Lung microvascular endothelial cell (primary cell): ENCODE measurements around the gene DENND2A. TPM values are rescaled to one million over a fixed set of nuclear protein-coding genes. Genes with fewer than 3 reads are reported as not detected.
"Not testable (repeated sequence)": the region's sequence is repeated elsewhere in the genome, so short reads cannot be mapped to it uniquely, and the experiment has no call there.

ENCODE experiments used
- DNase-seq, 2 donors: peaks; one replicate each; pipeline versions ENCODE4 v3.0.0 to v3.0.0-alpha.2; 2010; ENCODE audit warnings: low read depth in 2 of 2
- total RNA-seq: library from RNA; depleted of rRNA; stranded (reverse); fragments of >200 nt; gene quantifications from 2 replicates; pipeline ENCODE4 v1.2.1, GENCODE V29; 2014

The DENND2A gene
- total RNA-seq, 1 donor from 2014 or later = 1.6 TPM

- no peak for DNase-seq
Observed at GRCh38 chr7:140621401-140622021, 19.1 kb downstream of the DENND2A start.

DNA sequence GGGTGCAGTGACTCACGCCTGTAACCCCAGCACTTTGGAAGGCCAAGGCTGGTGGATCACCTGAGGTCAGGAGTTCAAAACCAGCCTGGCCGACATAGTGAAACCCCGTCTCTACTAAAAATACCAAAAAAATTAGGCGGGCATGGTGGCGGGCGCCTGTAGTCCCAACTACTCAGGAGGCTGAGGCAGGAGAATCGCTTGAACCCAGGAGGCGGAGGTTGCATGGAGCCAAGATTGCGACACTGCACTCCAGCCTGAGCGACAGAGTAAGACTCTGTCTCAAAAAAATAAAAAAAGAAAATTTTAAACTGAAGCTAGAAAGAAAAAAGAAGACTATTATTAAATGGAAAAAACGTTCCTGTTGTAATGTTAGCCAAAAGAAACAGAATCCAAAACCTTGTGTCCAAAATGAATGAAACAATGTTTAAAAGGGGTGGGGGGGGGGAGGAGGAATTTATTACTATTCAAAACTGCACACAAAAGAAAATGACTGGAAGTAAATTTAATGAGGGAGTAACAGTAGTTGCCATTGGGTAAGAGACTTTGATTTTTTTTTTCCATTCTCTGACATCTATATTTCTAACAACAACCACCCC is 20.6 kb downstream of the DENND2A start:
- not testable (repeated sequence) for DNase-seq

DNA sequence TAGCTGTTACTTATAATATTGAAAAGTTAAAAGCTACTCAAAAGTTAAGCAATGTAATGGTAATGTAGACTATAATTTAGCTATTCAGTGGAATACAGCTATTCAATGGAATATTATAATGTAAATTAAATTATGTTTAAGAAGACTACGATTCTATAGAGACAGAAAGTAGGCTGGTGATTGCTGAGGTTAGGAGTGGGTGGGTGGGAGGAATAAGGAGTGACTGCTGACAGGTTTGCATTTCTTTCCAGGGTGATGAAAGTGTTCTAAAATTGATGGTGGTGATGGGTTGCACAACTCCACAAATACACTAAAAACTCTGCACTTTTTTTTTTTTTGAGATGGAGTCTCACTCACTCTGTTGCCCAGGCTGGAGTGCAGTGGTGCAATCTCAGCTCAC is 21.4 kb downstream of the DENND2A start:
- no peak for DNase-seq

GRCh38 chr7:140618306-140618705 is 22.3 kb downstream of the DENND2A start:
- no peak for DNase-seq

GRCh38 chr7:140617081-140617480 is 23.5 kb downstream of the DENND2A start:
- DNase-seq = no peak

DNA sequence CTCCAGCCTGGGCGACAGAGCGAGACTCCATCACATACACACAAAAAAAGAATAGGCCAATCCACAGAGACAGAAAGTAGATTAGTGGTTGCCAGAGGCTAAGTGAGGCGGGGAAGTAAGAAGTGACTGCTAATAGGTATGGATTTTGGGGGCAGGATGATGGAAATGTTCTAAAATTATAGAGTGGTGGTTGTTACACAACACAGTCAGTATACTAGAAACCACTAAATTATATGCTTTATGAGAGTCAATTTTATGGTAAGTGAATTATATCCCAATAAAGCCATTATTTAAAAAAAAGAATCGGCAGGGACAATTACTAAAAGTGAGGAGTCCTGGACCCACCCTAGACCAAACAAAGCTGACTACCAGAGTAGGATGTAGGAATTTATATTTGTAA is 24.3 kb downstream of the DENND2A start:
- DNase-seq = no peak

- DNase-seq = no peak
Observed at GRCh38 chr7:140611641-140612040, 29.0 kb downstream of the DENND2A start.

GRCh38 chr7:140610204-140611165 is 30.1 kb downstream of the DENND2A start:
- no peak for DNase-seq

DNA sequence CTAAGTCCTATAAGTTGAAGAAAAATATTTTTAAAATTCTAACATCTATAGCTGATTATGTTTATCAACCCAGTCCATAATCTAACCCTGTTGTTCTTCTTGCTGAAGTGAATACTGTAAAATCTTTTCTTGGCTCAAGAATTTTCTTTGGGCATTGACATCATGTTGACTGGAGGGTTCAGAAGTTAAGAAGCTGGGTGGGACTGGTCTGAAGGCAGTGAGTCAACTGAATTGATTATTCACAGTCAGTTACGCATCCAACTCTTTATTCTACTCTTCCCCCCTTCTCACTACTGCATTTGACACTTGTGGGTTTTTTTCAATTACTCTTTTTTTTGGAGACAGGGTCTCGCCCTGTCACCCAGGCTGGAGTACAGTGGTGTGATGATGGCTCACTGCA is 31.0 kb downstream of the DENND2A start:
- no peak for DNase-seq

DNA sequence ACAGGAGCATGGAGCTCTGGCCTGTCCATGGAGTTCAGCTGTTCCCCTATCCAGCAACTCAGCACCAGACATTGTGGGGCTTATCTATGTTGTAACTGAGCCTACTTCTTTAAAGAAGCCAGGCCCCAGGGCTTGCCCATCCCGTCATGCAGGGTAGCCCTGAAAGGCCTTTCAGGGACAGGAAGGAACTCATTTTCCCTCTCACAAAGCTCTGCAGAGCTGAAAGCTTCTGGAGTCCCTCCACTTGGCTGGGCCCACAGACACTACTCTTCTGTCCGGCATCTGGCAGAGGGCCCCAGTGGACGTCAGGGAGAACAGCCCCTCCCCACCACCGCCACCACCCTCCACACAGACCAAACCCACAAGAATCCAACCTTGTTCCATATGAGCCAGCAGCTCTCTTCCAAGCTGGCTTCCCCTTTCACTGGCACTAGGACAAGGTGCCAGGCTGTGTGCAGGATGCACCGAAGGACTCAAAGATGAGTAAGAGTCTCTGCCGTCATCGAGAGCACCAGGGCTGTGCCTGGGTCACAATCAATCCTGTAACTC is 33.1 kb downstream of the DENND2A start:
- DNase-seq = no peak

DNA sequence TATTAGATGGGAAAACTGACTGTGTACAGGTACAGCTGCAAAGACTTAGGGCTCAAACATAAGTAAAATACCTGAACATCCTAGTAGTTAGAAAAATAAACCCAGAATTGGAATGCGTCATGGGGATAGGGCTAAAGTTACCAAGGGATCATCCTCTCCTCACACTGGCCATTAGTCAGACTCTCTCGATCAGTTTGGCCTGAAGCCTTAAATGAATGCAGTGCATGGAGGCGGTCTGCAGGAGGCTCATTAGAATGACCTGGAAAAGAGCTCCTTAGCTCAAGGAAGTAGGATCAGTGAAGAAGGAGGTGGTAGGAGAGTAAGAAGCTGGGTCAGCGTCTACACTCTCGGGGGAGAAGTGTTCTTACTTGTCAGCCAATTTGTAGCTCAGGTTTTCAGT is 35.3 kb downstream of the DENND2A start:
- no peak for DNase-seq

GRCh38 chr7:140604760-140605159 is 35.9 kb downstream of the DENND2A start:
- no peak for DNase-seq

GRCh38 chr7:140604076-140604475 is 36.5 kb downstream of the DENND2A start:
- no peak for DNase-seq

- DNase-seq = no peak
Observed at GRCh38 chr7:140601566-140602174, 38.9 kb downstream of the DENND2A start.

DNA sequence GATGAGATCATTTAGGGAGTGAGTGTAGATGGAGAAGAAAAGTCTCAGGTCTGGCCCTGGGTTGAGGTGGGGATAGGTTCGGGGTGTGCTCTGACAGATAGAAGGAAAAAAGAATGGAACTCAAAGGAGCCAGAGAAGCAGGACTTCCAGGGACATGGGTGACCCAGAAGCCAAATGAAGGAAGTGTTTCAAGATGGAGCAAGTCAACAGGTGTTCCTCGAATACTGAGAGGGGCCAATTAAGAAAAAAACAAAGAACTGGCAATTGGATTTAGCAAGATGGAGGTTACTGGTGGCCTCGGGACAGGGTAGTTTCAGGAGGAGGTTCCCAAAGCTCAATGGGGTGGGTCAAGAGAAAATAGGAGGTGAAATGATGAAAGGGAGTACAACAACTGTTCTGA is 40.3 kb downstream of the DENND2A start:
- DNase-seq = no peak

DNA sequence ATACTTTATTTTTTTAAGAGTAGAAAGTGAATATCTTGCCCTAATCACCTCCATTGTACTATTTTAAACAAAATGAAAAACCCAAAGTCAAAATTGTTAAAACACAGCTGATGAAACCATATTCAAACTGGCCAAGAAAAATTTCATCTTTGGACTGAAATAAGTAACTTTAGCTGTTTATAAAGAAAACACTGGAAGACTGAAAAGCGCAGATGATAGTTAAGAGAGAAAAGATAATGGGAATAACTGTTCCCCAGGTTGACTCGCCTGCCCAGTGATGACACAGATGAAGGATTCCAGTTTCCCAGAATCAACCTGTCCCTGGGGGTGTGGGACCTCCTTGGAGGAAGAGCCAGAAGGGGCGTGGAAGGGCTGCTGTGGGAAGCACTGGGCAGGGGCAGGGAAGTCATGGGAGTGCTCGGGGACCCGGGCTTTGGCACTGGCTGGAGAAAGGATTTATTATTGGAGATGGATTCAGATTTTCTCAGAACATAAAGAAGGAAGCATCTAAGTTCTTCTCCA is 43.1 kb downstream of the DENND2A start:
- DNase-seq = no peak

GRCh38 chr7:140596519-140597427 is 43.8 kb downstream of the DENND2A start:
- no peak for DNase-seq

DNA sequence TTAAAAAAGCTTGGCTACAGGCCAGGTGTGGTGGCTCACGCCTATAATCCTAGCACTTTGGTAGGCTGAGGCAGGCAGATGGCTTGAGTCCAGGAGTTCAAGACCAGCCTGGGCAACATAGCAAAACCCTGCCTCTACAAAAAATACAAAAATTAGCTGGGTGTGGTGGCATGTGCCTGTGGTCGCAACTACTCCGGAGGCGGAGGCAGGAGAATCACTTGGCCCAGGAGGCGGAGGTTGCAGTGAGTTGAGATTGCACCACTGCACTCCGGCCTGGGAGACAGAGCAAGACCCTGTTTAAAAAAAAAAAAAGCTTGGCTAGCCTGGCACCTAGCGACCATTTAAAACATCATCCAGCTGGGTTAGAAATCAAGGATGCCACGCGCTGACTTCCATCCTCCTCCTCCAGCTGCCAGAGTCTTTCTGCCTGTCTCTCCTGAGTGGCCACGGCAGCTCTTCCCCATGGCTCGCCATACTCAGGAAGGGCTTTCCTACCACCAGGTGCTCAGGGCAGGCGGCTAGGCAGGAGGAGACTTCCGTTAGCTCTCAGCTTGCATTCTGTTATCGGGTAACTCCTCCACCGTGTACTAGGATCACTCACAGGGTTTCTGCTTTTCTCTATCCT is 45.0 kb downstream of the DENND2A start:
- no peak for DNase-seq

GRCh38 chr7:140594131-140594691 is 46.4 kb downstream of the DENND2A start:
- peak in 1 of 2 donors; percentile 22 for DNase-seq

DNA sequence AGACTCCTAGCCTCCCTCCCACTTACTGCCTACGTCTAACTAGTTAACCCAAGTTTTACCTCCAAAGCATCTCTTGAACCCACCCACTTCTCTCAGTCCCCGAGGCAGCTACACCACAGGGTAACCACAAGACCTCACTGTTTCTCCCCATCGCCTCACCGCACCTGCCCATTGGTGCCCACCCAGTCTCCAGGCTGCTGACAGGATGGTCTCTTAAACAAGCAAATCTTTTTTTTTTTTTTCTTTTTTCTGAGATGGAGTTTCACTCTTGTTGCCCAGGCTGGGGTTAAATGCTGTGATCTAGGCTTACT is 47.0 kb downstream of the DENND2A start:
- no peak for DNase-seq
